Measurements from ENCODE around the gene PILRB. TPM values are rescaled to one million over a fixed set of nuclear protein-coding genes. Genes with fewer than 3 reads are reported as not detected.
"Not testable (repeated sequence)": the region's sequence is repeated elsewhere in the genome, so short reads cannot be mapped to it uniquely, and the experiment has no call there.

PILRB gene
- total RNA-seq, 1 donor from 2014 or later, result 36.8 TPM

DNA sequence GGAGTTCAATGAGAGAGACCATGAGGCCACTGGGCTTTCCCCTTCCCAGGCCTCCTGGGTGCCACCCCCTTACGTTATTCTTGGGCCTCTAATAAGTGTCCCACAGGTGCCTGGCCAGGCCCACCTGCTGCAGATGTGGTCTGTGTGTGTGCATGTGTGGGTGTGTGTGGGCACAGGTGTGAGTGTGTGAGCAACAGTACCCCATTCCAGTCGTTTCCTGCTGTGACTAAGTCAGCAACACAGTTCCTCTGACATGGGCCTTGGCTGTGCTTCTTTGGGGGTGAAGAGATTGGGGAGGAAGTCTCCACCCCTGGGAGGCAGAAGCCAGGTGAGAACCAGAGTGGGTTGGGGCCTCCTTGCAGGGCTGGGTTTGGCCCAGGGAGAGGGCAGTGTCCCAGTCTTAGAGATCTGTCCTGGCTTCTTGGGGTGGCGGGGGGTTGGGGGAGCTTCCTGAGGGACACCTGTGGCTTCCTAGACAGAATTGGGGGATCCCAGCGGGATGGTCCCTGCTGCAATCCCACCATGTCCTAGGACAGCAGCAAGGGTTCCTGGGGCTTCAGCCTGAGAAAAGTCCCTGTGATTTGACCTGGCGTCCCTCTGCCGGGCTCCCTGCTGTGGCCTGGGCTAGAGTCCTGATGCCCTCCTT, 4.1 kb upstream of the PILRB start:
- DNase-seq (ENCODE audit: extremely low read depth, low read depth, low spot score), result no peak

DNA sequence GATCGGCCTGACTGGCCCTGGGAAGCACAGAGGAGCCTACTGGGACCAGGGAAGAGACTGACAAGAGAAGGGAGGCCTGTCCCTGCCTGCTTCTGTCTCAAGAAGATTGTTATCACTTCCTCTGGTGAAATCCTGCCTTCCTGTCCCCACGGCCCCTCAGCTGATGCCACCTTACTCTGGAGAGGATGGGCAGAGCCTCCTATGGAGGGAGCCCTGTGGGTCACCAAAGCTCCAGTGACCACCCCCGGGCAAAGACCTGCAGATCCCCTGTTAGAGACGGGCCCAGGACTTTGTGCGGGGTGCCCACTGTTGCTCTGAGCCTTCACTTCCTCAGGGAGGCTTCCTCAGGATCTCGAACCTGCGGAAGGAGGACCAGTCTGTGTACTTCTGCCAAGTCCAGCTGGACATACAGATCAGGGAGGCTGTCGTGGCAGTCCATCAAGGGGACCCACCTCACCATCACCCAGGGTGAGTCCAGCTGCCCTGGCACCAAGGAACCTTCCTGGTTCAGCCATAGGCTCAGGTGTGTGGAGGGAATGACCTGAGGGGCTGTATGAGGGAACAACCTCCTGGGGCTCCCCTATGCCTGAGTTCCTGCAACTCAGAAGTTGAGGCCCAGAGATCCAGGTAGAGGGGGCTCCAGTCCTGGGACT, 1.4 kb upstream of the PILRB start:
- no peak for DNase-seq (ENCODE audit: extremely low read depth, low read depth, low spot score)

DNA sequence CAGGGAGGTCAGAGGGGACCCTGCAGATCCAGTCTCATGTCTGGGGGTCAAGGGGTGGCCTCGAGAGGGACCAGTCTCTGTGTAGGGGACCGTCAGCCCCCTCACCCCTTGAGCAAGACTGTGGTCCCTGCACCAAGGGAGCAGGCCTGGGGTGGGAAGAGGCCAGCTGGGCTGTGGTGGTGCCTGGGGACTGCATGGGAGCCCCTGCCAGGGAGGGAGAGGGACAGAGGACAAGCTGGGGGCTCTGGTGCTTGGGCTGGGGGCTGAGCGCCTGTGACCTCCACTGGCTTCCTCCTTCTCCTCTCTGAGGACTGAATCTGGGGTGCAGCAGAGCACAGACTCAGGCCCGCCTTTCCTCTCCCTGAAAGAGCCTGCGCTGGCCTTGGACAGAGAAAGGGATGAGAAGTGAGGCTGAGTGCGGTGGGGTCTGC, 771 bp upstream of the PILRB start:
- no peak for DNase-seq (ENCODE audit: extremely low read depth, low read depth, low spot score)

DNA sequence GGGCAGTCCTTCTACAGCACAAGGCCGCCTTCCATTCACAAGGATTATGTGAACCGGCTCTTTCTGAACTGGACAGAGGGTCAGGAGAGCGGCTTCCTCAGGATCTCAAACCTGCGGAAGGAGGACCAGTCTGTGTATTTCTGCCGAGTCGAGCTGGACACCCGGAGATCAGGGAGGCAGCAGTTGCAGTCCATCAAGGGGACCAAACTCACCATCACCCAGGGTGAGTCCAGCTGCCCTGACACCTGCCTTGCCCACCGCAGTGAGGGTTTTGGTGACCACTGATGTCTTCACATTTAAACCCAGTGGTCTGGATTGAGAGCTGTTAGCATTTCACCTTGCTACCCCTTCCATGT, 918 bp downstream of the PILRB start:
- no peak for DNase-seq (ENCODE audit: extremely low read depth, low read depth, low spot score)

DNA sequence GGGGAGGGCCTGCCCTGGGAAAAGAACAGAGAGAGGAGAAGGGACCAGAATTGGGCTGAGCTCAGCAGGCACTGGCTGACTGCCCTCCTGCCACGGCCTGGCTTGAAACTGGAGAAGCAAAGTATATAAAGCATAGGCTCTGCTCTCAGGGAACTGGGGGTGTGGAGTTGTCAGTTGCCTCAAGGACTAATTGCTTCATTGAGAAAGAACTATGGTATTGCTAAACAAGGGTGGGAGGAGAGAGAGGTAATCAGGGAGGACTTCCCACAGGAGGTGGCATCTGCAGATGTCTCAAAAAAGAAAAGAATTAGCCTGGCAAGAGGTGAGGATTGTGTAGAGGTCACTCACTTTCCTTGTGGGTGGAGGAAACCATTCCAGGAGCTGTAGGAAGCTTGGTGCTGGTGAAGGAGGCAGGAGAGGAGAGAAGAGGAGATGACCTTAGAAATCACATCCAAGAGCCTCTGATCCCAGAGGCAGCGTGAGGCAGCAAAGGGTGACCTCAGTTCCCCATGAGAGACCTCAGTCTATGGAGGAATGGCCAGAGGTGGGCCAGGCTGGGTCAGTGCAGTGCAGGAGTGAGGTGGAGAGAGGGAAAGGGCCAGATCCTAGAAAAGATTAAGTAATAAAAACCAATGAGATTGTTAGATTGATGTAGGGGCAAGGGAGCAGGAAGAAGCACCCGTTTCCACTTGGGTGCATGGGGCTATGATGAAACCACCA, 2.4 kb downstream of the PILRB start:
- DNase-seq (ENCODE audit: extremely low read depth, low read depth, low spot score), result no peak

DNA sequence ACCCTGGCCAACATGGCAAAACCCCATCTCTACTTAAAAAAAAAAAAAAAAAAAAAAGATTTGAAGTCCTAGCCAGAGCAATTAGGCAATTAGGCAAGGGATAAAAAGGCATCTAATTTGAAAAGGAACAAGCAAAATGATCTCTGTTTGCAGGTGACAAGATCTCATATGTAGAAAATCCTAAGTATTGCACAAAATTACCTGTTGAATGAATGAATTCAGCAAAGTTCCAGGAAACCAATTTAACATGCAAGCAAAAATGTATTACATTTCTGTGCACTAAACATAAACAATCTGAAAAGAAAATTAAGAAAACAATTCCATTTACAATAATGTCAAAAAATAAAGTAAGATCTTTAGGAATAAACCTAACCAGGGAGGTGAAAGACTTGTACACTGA, 5.2 kb downstream of the PILRB start:
- no peak for DNase-seq (ENCODE audit: extremely low read depth, low read depth, low spot score)

DNA sequence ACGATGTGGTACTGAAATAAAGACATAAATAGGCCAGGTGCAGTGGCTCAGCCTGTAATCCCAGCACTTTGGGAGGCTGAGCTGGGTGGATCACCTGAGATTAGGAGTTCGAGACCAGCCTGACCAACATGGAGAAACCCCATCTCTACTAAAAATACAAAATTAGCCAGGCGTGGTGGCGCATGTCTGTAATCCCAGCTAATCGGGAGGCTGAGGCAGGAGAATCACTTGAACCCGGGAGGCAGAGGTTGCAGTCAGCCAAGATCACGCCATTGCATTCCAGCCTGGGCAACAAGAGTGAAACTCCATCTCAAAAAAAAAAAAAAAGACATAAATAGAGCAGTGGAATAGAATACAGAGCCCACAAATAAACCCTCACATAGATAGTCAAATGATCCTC, 5.9 kb downstream of the PILRB start:
- DNase-seq (ENCODE audit: extremely low read depth, low read depth, low spot score), result not testable (repeated sequence)

DNA sequence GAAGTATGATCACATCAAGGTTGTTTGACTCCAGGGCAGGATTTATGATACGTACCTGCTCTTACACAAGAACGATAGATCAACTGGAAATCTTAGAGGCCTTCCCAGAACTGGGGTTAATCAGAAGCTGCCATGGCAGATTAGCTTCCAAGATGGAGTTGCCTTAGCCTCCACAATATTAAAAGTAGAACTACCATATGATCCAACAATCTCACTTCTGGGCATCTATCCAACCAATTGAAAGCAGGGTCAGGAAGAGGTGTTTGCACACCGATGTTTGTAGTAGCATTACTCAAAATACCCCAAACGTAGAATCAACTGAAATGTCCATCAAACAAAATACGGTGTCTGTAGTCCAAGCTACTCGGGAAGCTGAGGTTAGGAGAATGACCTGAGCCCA, 6.6 kb downstream of the PILRB start:
- DNase-seq (ENCODE audit: extremely low read depth, low read depth, low spot score), result no peak

DNA sequence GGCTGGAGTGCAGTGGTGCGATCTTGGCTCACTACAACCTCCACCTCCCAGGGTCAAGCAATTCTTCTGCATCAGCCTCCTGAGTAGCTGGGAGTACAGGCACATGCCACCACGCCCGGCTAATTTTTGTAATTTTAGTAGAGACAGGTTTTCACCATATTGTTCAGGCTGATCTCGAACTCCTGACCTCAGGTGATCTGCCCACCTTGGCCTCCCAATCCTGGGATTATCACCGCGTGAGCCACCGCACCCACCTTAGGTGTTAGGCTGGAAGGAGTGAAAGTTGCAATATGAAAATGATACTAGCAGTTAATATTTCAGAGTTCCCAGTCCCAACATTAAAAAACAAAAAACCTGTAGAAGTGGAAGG, 8.1 kb downstream of the PILRB start:
- DNase-seq (ENCODE audit: extremely low read depth, low read depth, low spot score), result not testable (repeated sequence)

DNA sequence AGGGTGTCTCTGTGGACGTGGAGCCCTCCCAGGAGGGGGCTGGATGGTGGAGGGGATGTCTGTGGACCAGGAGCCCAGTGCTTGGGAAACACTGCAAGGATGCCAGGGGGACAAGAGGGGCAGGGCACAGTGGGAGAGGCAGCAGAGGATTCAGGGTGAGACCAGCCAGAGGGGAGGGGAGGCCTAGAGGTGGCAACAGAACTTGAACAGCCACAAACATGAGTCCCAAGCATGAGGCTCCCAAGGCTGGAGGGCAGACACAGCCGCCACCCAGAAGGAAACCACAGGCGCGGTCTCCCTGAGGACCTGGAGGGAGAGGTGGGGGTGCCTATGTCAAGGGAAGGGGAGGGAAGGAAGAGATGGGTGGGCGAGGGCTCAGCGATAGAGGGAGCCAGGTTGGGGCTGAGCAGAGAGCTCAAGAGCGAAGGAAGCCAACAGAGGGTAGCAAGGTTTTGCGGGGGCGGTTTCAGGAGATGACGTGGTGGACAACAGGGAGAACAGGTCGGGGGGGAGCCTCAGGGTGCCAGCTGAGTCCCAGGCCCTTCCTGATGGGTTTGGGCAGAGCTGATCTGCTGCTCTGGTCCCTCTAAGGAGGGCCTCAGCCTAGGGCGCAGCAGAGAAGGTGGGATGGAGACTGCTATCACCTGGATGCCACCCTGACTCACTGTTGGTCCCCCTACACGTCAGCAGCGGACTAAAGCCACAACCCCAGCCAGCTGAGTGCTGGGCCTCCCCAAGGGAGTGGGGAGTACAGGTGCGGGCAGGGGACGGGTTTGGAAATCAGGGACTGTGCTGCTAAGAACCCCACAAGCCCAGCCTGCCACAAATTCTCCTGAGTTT, 8.7 kb downstream of the PILRB start:
- no peak for DNase-seq (ENCODE audit: extremely low read depth, low read depth, low spot score)

DNA sequence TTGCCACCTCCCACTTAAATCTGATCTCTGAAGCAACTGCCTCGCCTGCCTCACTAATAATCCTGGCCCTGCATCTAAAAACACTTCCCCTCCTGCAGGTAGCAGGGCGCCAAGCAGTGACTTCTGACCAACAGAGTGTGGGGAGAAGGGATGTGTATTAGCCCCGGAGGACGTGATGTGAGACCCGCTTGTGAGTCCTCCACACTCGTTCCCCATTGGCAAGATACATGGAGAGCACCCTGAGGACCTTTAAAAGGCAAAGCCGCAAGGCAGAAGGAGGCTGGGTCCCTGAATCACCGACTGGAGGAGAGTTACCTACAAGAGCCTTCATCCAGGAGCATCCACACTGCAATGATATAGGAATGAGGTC, 9.3 kb downstream of the PILRB start:
- DNase-seq (ENCODE audit: extremely low read depth, low read depth, low spot score), result no peak

DNA sequence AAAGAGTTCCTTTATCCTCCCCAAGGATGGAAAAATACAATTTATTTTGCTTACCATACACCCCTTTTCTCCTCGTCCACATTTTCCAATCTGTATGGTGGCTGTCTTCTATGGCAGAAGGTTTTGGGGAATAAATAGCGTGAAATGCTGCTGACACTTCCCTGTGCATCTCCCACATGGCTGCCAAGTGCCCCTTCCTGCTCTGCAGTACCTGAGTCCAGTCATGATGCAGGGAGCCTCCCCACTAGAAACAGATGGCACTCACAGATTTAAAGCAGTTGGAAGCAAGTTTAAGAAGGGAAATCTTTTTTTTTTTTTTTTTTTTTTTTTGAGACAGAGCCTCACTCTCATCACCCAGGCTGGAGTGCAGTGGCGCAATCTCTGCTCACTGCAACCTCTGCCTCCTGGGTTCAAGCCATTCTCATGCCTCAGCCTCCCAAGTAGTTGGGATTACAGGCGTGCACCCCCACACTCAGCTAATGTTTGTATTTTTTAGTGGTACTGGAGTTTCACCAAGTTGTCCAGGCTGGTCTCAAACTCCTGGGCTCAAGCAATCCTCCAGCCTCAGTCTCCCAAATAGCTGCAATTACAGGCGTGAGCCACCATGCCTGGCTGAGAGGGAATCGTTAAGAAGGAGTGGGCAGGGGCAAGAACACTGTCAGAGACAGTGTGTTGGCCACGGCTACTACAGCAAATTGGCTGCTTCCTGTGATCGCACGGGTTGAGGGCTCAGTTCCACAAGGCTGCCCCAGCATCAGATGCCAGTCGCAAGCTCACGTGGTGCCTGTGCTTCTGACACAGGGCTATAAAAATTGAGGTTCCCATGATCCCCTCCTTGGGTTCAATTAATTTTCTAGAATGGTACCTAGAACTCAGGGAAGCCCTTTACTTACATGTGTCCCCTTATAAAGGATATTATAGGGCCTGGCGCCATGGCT, 10.0 kb downstream of the PILRB start:
- DNase-seq (ENCODE audit: extremely low read depth, low read depth, low spot score), result no peak

DNA sequence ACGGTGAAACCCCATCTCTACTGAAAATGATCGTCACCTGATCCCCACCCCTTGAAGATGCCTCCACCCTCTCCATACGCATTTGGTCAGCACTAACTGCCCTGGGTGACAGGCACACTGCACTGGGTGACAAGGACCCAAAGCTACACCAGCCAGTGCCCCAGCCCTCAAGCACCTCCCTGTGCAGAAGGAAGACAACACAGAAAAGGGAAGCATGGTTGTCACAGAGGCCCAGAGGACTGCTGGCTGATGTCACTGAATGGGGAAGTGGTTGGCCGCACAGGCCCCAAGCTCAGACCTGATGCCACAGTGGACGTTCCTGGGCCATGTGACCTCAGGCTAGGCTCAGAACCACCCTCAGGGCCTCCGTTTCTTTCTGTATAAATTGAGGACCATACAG, 11.2 kb downstream of the PILRB start:
- no peak for DNase-seq (ENCODE audit: extremely low read depth, low read depth, low spot score)

DNA sequence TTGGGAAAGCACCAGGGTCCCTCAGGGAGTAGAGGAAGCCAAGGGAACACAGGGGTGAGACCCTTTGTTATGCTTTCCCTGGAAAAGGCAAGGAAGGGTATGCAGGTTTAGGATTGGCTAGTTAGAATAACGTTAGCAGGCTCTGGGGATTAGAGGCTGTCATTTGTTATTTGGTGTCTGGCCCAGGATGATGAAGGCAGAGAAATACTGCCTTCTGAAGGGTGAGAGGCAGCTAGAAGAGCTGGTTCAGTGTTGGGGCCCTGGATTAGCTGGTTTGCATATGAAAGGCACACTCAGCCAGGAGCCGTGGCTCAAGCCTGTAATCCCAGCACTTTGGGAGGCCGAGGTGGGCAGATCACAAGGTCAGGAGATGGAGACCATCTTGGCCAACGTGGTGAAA, 12.4 kb downstream of the PILRB start:
- no peak for DNase-seq (ENCODE audit: extremely low read depth, low read depth, low spot score)

DNA sequence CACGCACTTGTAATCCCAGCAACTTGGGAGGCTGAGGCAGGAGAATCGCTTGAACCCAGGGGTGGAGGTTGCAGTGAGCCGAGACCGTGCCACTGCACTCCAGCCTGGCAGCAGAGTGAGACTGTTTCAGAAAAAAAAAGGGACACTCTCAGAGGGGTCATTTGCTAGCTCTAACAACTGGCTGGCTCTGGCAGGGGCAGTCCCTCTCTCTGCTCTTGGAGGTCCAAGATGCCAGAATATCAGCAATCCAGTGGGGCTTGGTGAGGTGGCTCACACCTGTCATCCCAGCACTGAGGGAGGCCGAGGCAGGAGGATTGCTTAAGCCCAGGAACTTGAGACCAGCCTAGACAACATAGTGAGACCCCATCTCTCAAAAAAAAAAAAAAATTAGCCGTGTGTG, 12.8 kb downstream of the PILRB start:
- no peak for DNase-seq (ENCODE audit: extremely low read depth, low read depth, low spot score)

DNA sequence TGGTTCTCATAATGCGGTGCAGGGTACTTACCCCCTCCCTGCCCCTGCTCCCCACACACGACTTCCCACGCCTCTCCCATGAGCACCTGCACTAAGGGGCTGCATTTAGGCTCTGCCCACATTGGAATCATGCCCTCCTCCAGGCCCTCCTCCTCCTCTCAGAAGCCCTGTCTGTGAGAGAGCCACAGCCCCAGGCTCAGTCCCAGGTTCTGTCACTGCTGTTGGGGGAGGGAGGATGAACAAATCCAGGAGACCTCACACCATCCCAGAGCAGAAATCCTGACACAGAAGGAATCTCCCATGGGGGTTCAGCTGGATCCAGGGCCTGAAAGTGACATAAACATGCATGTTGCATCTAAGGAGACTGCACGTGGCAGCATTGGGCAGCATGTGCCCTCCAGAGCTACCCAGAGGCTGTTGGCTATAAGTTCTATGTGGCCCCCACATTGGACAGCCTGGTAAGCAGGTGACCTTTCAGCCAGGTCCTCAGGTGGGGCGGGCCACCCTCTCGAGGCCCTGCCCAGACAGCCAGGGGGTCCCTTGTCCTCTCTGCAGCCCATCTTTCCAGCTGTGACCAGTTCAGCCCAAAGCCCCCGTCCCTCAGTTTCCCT, 13.7 kb downstream of the PILRB start:
- DNase-seq (ENCODE audit: extremely low read depth, low read depth, low spot score), result no peak

DNA sequence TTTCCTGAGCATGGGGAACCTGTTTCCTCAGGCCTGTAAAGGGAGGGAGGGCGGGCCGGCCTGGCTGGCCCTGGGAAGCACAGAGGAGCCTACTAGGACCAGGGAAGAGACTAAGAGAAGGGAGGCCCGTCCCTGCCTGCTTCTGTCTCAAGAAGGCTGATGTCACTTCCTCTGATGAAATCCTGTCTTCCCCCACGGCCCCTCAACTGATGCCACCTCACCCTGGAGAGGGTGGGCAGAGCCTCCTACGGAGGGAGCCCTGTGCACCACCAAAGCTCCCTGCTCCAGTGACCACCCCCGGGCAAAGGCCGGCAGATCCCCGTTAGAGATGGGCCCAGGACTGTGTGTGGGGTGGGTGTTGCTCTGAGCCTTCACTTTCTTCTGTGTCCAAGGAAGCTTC, 14.3 kb downstream of the PILRB start:
- no peak for DNase-seq (ENCODE audit: extremely low read depth, low read depth, low spot score)

DNA sequence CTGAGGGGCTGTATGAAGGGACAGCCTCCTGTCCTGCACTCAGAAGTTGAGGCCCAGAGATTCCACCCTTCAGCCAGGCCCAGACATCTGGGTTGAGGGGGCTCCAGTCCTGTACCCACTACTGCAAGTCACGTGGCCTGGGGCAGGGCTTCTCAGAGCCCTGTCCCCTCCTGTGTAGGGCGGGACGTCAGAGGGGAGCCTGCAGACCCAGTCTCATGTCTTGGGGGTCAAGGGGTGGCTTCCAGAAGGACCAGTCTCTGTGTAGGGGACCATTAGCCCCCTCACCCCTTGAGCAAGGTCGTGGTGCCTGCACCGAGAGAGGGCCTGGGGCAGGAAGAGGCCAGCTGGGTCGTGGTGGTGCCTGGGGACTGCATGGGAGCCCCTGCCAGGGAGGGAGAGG, 14.8 kb downstream of the PILRB start:
- DNase-seq (ENCODE audit: extremely low read depth, low read depth, low spot score), result no peak

DNA sequence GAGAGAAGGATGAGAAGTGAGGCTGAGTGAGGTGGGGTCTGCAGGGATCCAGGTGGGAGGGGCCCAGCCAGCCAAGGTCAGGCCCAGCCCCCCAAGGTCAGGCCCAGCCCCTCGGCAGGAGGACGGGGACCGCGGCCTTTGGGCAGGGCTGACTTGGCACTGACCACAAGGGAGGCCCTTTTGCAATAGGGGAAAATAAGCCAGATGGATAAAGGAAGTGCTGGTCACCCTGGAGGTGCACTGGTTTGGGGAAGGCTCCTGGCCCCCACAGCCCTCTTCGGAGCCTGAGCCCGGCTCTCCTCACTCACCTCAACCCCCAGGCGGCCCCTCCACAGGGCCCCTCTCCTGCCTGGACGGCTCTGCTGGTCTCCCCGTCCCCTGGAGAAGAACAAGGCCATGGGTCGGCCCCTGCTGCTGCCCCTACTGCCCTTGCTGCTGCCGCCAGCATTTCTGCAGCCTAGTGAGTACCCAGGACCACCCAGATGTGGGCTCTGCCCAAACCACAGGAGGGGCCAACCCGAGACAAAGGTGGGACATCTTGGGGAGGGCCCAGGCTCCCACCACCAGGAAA, 15.4 kb downstream of the PILRB start, which contains the start of gene PILRA:
Gene PILRA (plus strand): TSS at position 227 of the 571 bp plus-strand sequence. CDS start 170 bp downstream, at position 397.
- no peak for DNase-seq (ENCODE audit: extremely low read depth, low read depth, low spot score)
